KOPT-K1 (cell line): ENCODE results near the gene RPS6KA2.
"Not testable (repeated sequence)": the region's sequence is repeated elsewhere in the genome, so short reads cannot be mapped to it uniquely, and the experiment has no call there.

ENCODE experiments used
- H3K27ac ChIP-seq: fragments of 200-600 bp; sonication (generic); 2 replicates; pipeline ENCODE4 v1.5.1; 2016; ENCODE audit warnings: antibody characterized with exemption, mild to moderate bottlenecking, low read depth, low read length; ENCODE audit not compliant: poor library complexity, severe bottlenecking
- H3K36me3 ChIP-seq: fragments of 200-600 bp; sonication (generic); 2 replicates; pipeline ENCODE4 v1.5.1; 2017; ENCODE audit warnings: antibody characterized with exemption, mild to moderate bottlenecking, low read length, moderate library complexity; ENCODE audit not compliant: insufficient read depth
- H3K9me3 ChIP-seq: fragments of 200-600 bp; sonication (generic); 2 replicates; pipeline ENCODE4 v1.5.1; 2017; ENCODE audit warnings: antibody characterized with exemption, low read length, mild to moderate bottlenecking; ENCODE audit not compliant: insufficient read depth, poor library complexity, severe bottlenecking

The RPS6KA2 gene

DNA sequence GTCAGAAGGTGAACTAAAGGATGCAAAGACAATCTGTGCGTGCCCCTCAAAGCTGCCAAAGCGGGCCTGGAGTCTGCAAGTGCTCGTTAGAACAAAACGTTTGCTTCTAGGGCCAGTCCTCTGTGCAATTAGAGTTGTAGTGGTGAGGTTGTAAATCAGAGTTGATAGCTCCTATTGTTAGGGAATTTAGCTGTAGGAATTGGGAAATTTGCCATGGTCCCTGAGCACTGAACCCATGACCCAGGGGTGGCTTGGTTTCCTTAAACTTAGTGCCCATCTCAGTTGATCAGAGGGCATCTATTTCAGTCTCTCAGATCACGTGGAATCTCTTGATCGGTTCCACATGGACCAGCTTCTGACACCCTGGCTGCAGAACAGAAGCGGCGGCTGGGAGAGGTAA, 18.8 kb upstream of the RPS6KA2 start:
- Histone ChIP-seq H3K27ac (no peak overlapping the region), H3K9me3 (peaks cover 6% of the 10 kb centered on the region)

DNA sequence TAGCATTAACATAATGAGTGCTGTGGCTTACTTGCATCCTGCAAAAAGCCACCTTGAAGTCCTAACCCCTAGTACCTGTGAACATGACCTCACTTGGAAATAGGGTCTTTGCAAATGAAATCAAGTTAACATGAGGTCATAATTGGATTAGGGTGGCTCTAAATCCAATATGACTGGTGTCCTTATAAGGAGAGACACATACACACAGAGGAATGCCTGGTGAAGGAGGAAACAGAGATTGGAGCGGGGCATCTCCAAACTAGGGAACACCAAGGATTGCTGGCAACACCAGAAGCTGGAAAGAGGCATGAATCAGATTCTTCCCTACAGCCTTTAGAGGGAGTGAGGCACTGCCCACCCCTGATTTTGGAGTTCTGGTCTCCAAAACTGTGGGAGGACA, 17.6 kb upstream of the RPS6KA2 start:
- peaks cover 12% of the 10 kb centered on the region for H3K9me3 ChIP-seq
- no peaks in the 10 kb centered on the region for H3K36me3 ChIP-seq
- no peak overlapping the region for H3K27ac ChIP-seq

More for the DNA sequence above, 18.8 kb upstream of the RPS6KA2 start:
- H3K36me3 ChIP-seq: no peaks in the 10 kb centered on the region

DNA sequence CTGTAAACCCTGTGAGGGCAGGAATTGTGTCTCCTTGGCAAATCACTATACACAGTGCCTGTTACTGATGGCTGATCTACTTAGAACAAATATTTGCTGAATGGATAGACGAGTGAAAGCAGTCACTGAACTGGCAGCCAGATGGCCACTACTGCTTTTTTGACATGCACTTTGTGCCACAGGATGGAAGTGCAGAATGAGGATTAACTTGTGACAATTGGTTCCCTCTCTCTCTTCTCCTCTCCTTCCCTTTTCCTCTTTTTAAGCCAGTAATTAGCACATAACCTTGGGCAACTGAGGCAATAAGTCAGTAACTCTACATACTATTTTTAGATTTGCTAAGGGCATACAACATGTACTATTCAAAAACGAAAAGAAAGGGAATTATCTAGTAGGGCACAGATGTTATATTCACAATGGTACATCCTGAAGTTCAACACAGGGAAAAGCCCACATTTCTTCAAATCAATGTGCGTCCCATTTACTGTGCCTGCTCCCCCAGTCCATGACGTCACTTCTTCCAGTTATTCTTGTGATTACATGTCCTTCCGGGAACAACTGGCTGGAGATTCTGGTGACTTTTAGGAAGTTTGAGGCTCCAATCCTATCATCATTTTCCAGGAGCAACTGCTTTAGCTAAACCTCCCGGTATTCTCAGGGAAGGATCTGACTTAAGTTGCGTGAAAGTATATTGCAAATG, 17.0 kb upstream of the RPS6KA2 start:
- Histone ChIP-seq H3K9me3 (peaks cover 12% of the 10 kb centered on the region), H3K36me3 (no peaks in the 10 kb centered on the region), H3K27ac (no peak overlapping the region)

DNA sequence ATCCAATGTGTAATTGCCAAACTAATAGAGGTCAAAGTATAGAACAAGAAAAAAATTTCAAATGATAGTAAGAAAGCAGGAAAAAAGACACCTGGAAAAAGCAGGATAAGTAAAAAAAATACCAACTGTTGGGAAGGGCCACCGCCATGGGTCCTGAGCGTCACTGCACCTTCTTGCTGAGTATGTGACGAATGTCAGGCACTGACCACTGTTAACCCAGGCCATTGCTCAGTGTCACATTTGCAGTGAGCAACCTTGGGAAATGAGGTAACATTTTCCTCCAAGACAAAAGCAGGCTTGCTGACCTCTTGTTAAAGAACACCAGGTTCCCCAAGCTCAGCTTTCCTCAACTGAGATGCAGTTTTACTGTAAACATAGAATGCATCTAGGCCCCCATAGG, 15.6 kb upstream of the RPS6KA2 start:
- Histone ChIP-seq H3K9me3 (peaks cover 8% of the 10 kb centered on the region), H3K27ac (no peak overlapping the region), H3K36me3 (no peaks in the 10 kb centered on the region)

DNA sequence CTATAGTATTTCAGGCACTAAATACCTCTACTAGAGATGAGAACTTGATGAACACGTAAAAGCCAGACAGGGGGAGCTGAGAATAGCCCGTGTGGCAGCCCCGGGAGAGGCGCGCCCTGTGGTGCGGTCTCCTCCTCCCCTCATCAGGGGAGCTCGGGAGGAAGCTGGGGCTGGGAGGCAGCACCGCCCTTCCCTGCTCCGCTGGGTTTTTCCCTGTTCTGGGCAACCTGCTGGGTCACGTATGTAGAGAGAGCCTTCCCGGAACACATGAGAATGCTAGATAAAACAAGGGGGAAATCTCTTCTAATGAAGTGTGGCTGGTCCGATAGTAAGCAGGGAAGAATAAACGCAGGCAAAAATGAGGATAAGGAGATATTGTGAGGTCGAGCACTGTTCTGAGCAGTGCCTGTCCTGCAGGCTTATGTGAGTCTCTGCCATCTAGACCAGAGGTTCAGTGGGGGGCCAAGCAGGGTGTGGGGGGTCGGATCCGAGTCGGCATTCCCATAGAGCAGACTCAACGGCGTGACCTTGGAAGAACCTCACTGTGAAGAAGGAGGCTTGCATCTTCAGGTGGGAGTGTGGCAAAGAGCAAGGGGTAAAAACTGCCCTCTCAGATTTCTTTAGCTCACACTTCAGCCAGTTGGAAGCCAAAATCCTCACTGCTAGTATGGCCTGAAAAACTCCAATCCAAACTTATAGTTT, 13.4 kb upstream of the RPS6KA2 start:
- H3K27ac ChIP-seq: no peak overlapping the region

DNA sequence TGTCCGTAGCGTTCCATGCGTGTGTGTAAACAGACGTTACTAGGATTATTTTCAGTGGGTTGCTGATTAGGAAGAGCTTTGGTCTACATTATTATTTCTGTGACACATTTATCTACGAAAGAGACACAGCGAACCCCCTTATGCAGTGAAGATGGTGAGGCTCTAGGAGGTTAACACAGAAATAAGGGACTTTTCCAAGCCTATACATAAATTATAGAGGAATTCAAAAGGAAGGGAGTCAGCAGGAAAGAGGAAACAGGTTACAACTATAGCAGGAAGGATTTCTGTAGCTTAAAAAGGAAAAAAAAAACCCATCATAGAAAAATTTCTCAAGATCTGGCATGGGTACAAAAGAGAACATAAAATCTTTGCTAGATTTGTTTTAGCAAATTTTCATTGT, 12.9 kb upstream of the RPS6KA2 start:
- Histone ChIP-seq H3K36me3 (no peaks in the 10 kb centered on the region), H3K9me3 (peaks cover 8% of the 10 kb centered on the region), H3K27ac (no peak overlapping the region)

More for the DNA sequence above, 13.4 kb upstream of the RPS6KA2 start:
- Histone ChIP-seq H3K36me3 (no peaks in the 10 kb centered on the region), H3K9me3 (peaks cover 8% of the 10 kb centered on the region)

DNA sequence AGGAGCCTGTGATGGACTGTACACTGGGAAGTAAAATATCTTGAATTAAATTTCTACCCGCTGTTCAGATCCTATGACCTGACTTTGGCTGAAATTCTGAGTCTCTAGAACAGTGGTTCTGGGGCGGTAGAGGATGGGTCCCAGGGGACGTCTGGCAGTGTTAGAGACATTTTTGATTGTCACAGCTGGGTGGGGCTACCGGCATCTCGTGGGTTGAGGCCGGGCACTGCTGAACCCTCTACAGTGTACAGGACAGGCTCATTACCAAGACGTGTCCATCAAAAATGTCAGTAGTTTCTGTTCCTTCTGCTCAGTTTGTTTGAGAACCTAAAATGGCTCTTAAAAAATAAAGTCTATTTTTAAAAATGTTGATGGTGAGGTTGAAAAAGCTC, 11.5 kb upstream of the RPS6KA2 start:
- no peak overlapping the region for H3K27ac ChIP-seq
- H3K36me3 ChIP-seq: no peaks in the 10 kb centered on the region
- H3K9me3 ChIP-seq: peaks cover 8% of the 10 kb centered on the region

DNA sequence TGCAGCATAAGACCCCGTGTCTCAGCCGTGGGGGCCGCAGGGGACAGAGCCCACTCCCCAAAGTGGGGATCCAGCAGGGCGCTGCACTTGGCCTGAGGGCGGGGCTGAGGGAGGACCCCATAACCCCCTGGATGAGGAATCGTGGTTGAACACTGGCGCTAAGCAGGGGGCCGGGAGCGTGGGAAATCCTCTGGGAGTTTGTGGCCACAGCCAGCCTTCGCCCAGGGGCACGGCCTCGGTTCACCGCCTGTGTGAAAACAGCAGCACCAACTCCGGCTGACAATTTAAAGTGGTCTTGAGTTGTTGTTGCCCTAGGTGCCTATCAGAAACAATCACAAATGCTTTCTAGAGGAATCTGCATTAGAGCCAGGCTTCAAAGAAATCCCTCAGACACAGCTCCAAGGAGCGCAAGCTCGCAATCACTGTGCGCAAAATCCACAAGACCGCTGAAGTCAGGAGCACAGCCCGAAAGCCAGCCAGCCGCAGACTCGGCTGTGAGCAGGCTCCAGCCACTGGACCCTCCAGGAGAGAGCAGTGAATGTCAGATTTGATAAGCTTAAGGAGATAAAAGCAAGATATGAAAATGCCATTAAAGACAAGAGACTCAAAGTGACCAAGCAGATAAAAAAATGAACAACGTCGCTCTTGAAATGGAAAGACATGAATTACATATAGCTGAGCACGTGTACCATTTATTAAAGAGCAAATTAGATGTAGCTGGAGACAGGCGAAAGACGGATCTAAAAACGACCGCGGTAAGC, 10.9 kb upstream of the RPS6KA2 start:
- H3K27ac ChIP-seq: no peak overlapping the region
- H3K36me3 ChIP-seq: no peaks in the 10 kb centered on the region
- H3K9me3 ChIP-seq: peaks cover 8% of the 10 kb centered on the region

DNA sequence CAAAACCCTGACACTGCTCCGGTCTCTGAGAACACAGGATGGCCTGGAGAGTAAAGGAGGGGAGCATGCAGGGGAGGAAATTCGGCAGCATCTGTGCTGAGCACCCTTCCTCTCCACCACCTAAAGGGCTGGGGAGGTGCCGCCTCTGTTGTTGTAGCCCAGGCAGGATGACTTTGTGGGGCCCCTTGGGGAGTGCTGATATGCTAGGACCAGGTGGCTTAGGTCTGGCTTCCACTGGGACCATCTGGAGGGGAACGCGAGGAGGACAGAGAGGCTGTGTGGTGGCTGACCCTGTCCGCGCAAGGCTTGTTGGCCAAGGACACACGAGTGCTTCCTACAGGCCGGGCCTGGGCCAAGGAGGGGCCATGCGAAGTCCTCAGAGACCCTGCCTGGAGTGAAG, 9.9 kb upstream of the RPS6KA2 start:
- Histone ChIP-seq H3K27ac (no peak overlapping the region), H3K9me3 (peaks cover 8% of the 10 kb centered on the region), H3K36me3 (no peaks in the 10 kb centered on the region)

DNA sequence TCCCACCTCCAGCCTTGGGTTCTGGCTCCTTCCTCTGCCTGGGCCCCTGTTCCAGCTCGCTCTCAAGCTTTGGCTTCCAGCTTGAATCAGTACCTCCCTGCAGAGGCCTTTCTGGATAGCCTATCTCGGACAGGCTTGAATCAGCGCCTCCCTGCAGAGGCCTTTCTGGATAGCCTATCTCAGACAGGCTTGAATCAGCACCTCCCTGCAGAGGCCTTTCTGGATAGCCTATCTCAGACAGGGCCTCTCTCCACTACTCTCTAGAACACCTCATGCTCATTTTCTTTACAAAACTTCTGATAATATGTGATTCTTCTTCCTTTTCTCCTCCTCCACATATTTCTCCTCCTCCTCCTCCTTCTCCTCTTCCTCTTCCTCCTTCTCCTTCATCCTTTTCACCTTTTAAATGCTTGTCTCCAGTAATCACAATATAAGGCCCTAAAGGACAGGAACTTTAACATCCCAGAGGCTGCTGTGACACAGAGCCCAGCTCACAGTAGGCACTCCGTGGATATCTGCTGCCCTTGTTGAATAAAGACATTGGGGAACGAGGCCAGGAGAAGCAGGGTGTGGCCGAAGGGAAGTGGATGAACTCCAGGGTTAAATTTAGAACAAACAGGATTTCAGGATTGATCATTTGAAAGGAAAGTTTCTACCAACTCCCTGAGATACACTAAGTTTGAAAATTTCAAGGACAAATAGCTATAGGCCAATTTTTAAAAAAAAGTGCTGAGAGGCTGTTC, 9.3 kb upstream of the RPS6KA2 start:
- no peak overlapping the region for H3K27ac ChIP-seq
- no peaks in the 10 kb centered on the region for H3K36me3 ChIP-seq
- H3K9me3 ChIP-seq: peaks cover 8% of the 10 kb centered on the region

DNA sequence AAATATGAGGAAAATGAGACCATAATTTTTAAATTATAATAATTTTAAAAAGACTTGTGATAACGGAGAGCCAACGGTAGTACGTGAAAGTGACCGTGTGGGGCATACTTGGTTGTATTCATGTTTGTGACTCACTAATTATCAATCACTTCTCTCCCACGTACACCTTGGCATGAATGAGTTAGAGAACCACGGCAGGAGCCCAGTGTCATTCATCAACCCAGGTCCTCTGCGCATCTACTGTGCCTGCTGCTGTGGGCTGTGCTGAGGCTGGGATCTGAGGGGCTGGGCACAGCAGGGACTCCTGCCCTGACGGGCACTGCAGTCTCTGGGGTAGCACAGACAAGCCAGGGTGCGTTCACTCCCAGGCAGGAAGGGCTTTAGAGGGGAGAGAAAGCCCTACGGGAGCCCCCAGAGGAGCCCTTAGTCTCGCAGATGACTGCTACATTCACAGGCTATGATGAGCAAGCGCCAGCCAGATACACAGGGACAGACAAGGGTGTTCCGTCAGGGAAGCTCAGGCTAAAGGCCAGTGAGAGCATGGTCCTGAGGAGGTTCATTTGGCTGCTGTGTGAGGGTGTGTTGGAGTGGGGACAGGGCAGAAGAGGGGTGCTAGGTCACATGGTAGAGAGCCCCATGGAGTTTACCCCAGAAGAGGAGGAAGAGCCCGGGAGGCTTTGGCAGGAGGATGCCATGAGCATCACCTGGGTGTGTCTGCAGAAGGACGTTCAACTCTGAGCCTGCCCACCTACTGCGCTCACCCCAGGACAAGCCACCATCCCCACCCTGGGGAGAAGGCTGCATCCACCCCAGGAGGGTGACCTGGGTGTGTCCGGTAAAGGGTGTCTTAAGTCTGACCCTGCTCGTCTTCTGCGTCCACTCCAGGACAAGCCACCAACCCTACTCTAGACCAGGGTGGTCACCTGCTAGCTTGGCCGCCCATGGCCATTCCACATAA, 8.2 kb upstream of the RPS6KA2 start:
- no peak overlapping the region for H3K27ac ChIP-seq
- no peaks in the 10 kb centered on the region for H3K36me3 ChIP-seq
- H3K9me3 ChIP-seq: peaks cover under 1% of the 10 kb centered on the region

DNA sequence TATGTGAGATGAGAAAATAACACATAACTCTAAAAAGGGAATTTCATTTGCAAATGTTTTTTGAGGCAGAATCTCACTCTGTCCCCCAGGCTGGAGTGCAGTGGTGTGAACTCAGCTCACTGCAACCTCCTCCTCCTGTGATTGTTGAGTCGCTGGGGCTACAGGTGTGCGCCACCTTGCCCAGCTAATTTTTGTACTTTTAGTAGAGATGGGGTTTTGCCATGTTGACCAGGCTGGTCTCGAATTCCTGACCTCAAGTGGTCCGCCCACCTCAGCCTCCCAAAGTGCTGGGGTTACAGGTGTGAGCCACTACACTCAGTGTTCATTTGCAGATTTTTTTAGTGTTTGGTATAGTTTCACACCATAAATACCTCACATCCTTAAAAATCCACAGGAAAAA, 7.5 kb upstream of the RPS6KA2 start:
- H3K27ac ChIP-seq, H3K36me3 ChIP-seq, H3K9me3 ChIP-seq: not testable (repeated sequence)

DNA sequence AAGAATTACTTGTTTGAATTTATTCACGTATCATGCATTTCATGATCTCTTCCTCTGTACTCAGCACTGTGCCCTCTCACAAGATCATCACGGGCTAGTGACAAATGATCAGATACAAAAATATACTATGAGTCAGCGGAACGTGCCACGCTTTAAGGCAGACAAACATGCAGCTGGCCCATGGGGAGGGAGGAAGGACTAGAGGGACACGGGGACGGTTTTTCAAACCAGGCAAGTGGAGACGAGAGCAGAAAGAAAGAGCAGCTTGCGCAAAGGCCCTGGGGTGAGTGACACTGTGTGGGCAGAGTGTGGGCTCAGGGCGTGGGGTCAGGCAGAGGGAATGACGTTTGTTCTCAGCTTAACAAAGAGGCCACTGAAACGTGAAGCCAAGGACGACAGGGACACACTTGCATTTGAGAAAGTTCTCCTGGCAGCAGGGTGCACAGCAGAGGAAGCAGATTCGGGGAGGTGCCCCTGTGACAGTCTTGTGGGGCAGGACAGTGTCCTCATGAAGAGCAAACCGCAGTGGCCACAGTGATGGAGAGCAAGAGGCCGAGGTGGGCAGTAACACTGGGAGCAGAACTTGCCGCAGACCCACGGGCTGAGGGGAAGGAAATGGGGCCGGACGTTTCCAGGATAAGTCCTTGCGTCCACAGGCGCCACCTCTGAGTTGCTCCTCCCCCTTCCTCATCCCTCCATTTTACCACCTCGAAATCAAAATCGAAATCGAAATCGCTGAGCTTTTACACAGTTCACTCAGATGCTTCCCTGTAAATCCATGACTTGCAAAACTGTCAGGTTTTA, 6.9 kb upstream of the RPS6KA2 start:
- Histone ChIP-seq H3K27ac (no peak overlapping the region), H3K9me3 (no peaks in the 10 kb centered on the region), H3K36me3 (no peaks in the 10 kb centered on the region)
